CD14-positive monocyte (primary cell): ENCODE data around the gene PTPRN2. TPM values are rescaled to one million over a fixed set of nuclear protein-coding genes. Genes with fewer than 3 reads are reported as not detected.

Source experiments
- DNase-seq, 3 donors: peaks; one replicate each; pipeline ENCODE4 v3.0.0-alpha.2; 2011 to 2022
- H2AFZ ChIP-seq: 2 replicates; pipeline ENCODE4 v1.6.0; 2012; ENCODE audit warnings: mild to moderate bottlenecking, low read depth, low read length, inconsistent platforms; ENCODE audit not compliant: insufficient read depth, poor library complexity, severe bottlenecking
- H3K27ac ChIP-seq, 2 donors: 1 replicate in 1 of 2; 2 replicates in 1 of 2; pipeline ENCODE4 v1.5.1; 2012 to 2013; ENCODE audit warnings: low read length in 2 of 2, control low read depth in 1 of 2, inconsistent platforms in 1 of 2, low read depth in 1 of 2, mild to moderate bottlenecking in 1 of 2
- H3K27me3 ChIP-seq, 2 donors: one replicate each; pipeline versions ENCODE4 v1.6.0 to v1.6.1; 2011 to 2013; ENCODE audit warnings: low read length in 2 of 2; ENCODE audit not compliant: control insufficient read depth in 2 of 2, insufficient read depth in 2 of 2
- H3K36me3 ChIP-seq, 2 donors: replicated peaks in 1 of 2; 1 replicate in 1 of 2; 2 replicates in 1 of 2; pipeline versions ENCODE4 v1.5.1 to v1.6.1; 2012 to 2013; ENCODE audit warnings: low read length in 2 of 2, control low read depth in 1 of 2, inconsistent platforms in 1 of 2, mild to moderate bottlenecking in 1 of 2; ENCODE audit not compliant: insufficient read depth in 2 of 2, control insufficient read depth in 1 of 2
- H3K4me1 ChIP-seq, 2 donors: 1 replicate in 1 of 2; 2 replicates in 1 of 2; pipeline versions ENCODE4 v1.5.1 to v1.6.1; 2012 to 2013; ENCODE audit warnings: low read length in 2 of 2, control low read depth in 1 of 2, inconsistent platforms in 1 of 2, mild to moderate bottlenecking in 1 of 2, moderate library complexity in 1 of 2; ENCODE audit not compliant: insufficient read depth in 2 of 2, control insufficient read depth in 1 of 2
- H3K4me2 ChIP-seq: replicated peaks from 2 replicates; pipeline ENCODE3; 2012; ENCODE audit warnings: low read length, moderate library complexity, mild to moderate bottlenecking; ENCODE audit not compliant: poor library complexity, severe bottlenecking; ENCODE audit errors: extremely low read depth
- H3K4me3 ChIP-seq, 3 experiments: fragments of 200-600 bp in 1 of 3; sonication (generic) in 1 of 3; replicated peaks in 1 of 3; 1 replicate in 2 of 3; 2 replicates in 1 of 3; pipeline ENCODE4 v1.5.1; 2011 to 2013; ENCODE audit warnings: low read length in 3 of 3, mild to moderate bottlenecking in 3 of 3, control low read depth in 2 of 3, low read depth in 2 of 3, inconsistent platforms in 1 of 3, moderate library complexity in 1 of 3
- H3K79me2 ChIP-seq: 2 replicates; pipeline ENCODE4 v1.6.0; 2012; ENCODE audit warnings: mild to moderate bottlenecking, control low read depth, inconsistent platforms, low read length, moderate library complexity; ENCODE audit not compliant: insufficient read depth
- H3K9ac ChIP-seq: 2 replicates; pipeline ENCODE4 v1.6.0; 2017; ENCODE audit warnings: low read length, mild to moderate bottlenecking; ENCODE audit not compliant: insufficient read depth, poor library complexity, severe bottlenecking
- H3K9me3 ChIP-seq, 2 donors: replicated peaks in 1 of 2; 1 replicate in 1 of 2; 2 replicates in 1 of 2; pipeline versions ENCODE4 v1.5.1 to v1.6.1; 2012 to 2013; ENCODE audit warnings: low read length in 2 of 2, control low read depth in 1 of 2; ENCODE audit not compliant: control insufficient read depth in 1 of 2, insufficient read depth in 1 of 2
- H4K20me1 ChIP-seq: 2 replicates; pipeline ENCODE4 v1.6.0; 2012; ENCODE audit warnings: mild to moderate bottlenecking, low read length, control low read depth, moderate library complexity; ENCODE audit not compliant: insufficient read depth
- H3K27ac Mint-ChIP-seq, 7 donors: one replicate each; pipeline ENCODE4 v1.8.0; 2020; ENCODE audit warnings: mild to moderate bottlenecking in 7 of 7, mixed read lengths in 7 of 7, moderate library complexity in 6 of 7, inconsistent platforms in 2 of 7
- H3K27me3 Mint-ChIP-seq, 3 donors: one replicate each; pipeline ENCODE4 v1.8.0; 2021 to 2022; ENCODE audit warnings: low read depth in 3 of 3, mild to moderate bottlenecking in 3 of 3, mixed read lengths in 3 of 3, moderate library complexity in 3 of 3, inconsistent platforms in 1 of 3
- H3K36me3 Mint-ChIP-seq, 2 donors: one replicate each; pipeline ENCODE4 v1.8.0; 2020; ENCODE audit warnings: mixed read lengths in 2 of 2, inconsistent platforms in 1 of 2, mild to moderate bottlenecking in 1 of 2
- H3K4me1 Mint-ChIP-seq: one replicate; pipeline ENCODE4 v1.8.0; 2020; ENCODE audit warnings: mild to moderate bottlenecking, mixed read lengths
- H3K4me3 Mint-ChIP-seq, 2 donors: one replicate each; pipeline ENCODE4 v1.8.0; 2020; ENCODE audit warnings: mild to moderate bottlenecking in 2 of 2, mixed read lengths in 2 of 2, moderate library complexity in 1 of 2
- H3K9me3 Mint-ChIP-seq, 7 donors: one replicate each; pipeline ENCODE4 v1.8.0; 2020 to 2022; ENCODE audit warnings: mixed read lengths in 7 of 7, mild to moderate bottlenecking in 6 of 7, moderate library complexity in 6 of 7, inconsistent platforms in 2 of 7
- WGBS: methylation state at CpG from one replicate; pipeline ENCODE4 v1.1.5; 2013; ENCODE audit warnings: missing lambda C conversion rate; ENCODE audit not compliant: insufficient coverage; 5-methylcytosine and 5-hydroxymethylcytosine counted together
- intact Hi-C, 2 donors: fragments of 100-400 bp; cut with micrococcal nuclease; formaldehyde crosslinking; loops; one replicate each; pipeline versions ENCODE4 v1.15.0 to v1.15.1; 2023
- polyA plus RNA-seq, 3 donors: library from polyadenylated mRNA; depleted of rRNA in 1 of 3; unstranded in 2 of 3; stranded (reverse) in 1 of 3; fragments of 300-500 nt in 2 of 3; fragments of >200 nt in 1 of 3; fragmentation: Illumina TruSeq in 2 of 3; gene quantifications; 1 replicate in 2 of 3; 2 replicates in 1 of 3; pipeline ENCODE4 v1.2.3, GENCODE V29; 2012 to 2021
- TF ChIP-seq, protein P1 (sequence below): fragments of 200-600 bp; IDR thresholded peaks from one replicate; pipeline ENCODE4 v1.8.0; 2022; ENCODE audit warnings: antibody characterized with exemption, mild to moderate bottlenecking

Gene PTPRN2
- polyA plus RNA-seq, 3 donors, result 0.25 to 1.4 (median 0.97) TPM

DNA sequence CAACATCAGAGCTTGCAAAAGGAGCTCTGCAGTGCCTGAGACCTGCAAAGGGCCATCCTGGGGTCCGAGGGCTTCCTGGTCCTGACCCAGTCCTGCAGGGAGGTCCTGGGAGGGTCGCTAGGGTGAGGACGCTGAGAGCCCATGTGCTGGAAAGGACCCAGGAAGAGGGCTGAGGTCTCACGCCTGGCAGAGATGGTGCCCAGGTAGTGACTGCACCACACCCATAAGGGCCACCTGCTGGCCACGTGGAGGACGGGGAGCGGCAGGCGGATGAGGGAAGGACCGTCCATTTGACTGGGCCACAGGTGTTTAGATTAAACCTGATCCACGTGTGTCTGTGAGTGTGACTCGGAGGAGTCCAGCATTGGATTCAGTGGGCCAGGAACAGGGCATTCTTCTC, 858.1 kb downstream of the PTPRN2 start:
- H3K4me1 ChIP-seq, result no peaks in the 10 kb centered on the region
- H2AFZ ChIP-seq, result no peak overlapping the region
- no peak overlapping the region for H3K9ac ChIP-seq
- no peaks in the 10 kb centered on the region for H3K27me3 ChIP-seq
- Mint-ChIP-seq H3K36me3 (no peaks in the 10 kb centered on the region), H3K9me3 (peaks cover 0 to 14% (median 6%) of the 10 kb centered on the region in 7 donors), H3K4me1 (no peaks in the 10 kb centered on the region), H3K4me3 (no peak overlapping the region), H3K27ac (no peak overlapping the region), H3K27me3 (peaks cover 5 to 8% (median 5%) of the 10 kb centered on the region in 3 donors)
- no peaks in the 10 kb centered on the region for H3K9me3 ChIP-seq
- H3K4me3 ChIP-seq, result no peak overlapping the region
- H3K79me2 ChIP-seq, result no peaks in the 10 kb centered on the region
- no peak overlapping the region for H3K4me2 ChIP-seq
- TF ChIP-seq, protein P1, sequence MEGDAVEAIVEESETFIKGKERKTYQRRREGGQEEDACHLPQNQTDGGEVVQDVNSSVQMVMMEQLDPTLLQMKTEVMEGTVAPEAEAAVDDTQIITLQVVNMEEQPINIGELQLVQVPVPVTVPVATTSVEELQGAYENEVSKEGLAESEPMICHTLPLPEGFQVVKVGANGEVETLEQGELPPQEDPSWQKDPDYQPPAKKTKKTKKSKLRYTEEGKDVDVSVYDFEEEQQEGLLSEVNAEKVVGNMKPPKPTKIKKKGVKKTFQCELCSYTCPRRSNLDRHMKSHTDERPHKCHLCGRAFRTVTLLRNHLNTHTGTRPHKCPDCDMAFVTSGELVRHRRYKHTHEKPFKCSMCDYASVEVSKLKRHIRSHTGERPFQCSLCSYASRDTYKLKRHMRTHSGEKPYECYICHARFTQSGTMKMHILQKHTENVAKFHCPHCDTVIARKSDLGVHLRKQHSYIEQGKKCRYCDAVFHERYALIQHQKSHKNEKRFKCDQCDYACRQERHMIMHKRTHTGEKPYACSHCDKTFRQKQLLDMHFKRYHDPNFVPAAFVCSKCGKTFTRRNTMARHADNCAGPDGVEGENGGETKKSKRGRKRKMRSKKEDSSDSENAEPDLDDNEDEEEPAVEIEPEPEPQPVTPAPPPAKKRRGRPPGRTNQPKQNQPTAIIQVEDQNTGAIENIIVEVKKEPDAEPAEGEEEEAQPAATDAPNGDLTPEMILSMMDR, result no peak
- no peak for DNase-seq
- H3K27ac ChIP-seq, result no peak overlapping the region
- 80% methylated on average over 9 of the region's 11 CpGs for WGBS
- no peaks in the 10 kb centered on the region for H4K20me1 ChIP-seq
- intact Hi-C loops, result no loop called here
- H3K36me3 ChIP-seq, result no peaks in the 10 kb centered on the region

DNA sequence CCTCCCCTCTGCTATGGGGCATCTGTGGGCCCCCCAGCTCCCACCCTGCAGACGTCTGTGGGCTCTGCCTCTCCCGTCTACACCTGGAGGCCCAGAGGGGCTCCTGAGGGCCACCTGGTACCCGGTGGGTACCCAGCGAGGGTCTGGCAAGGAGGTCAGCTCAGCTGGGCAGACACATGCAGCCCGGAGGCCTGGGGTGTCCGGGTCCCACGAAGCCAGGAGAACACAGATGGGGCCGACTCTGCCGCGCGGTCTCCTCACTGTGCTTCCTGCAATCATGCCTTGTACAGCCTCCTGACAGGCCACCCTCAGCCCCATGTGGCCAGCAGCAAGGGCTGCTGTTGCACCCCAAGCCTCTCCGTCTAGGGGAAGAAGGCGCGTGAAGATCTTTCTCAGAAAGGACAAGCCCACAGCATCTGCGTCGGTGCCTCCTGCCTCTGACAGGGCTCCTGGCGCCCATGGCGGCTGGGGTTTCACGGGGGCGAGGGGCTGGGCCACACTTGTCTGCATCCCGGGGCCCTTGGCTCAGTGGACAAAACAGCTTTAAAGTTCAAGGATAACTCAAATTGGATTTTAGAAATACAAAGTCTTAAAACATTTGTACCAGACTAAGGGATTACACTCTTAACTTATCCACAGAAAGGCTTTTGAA, 859.5 kb downstream of the PTPRN2 start:
- no peaks in the 10 kb centered on the region for H3K27me3 ChIP-seq
- H3K4me3 ChIP-seq, result no peak overlapping the region
- H3K4me2 ChIP-seq, result no peak overlapping the region
- H3K27ac ChIP-seq, result no peak overlapping the region
- TF ChIP-seq, protein P1, result no peak
- intact Hi-C loops, result no loop called here
- Mint-ChIP-seq H3K27ac (no peak overlapping the region), H3K27me3 (peaks cover 6 to 12% (median 12%) of the 10 kb centered on the region in 3 donors), H3K4me1 (no peaks in the 10 kb centered on the region), H3K9me3 (peaks cover 0 to 9% (median 3%) of the 10 kb centered on the region in 7 donors), H3K4me3 (no peak overlapping the region), H3K36me3 (no peaks in the 10 kb centered on the region)
- no peak for DNase-seq
- no peaks in the 10 kb centered on the region for H4K20me1 ChIP-seq
- H3K36me3 ChIP-seq, result no peaks in the 10 kb centered on the region
- H3K79me2 ChIP-seq, result no peaks in the 10 kb centered on the region
- no peak overlapping the region for H2AFZ ChIP-seq
- H3K9me3 ChIP-seq, result no peaks in the 10 kb centered on the region
- no peak overlapping the region for H3K9ac ChIP-seq
- WGBS, result 89% methylated on average over 21 of the region's 21 CpGs
- no peaks in the 10 kb centered on the region for H3K4me1 ChIP-seq
